Activated T-helper 17 cell treated with anti-CD3 and anti-CD28 coated beads, Interleukin-2, amount 50 U/mL, for 72 hours (primary cell): ENCODE data around the gene ZNF248. TPM values are rescaled to one million over a fixed set of nuclear protein-coding genes. Genes with fewer than 3 reads are reported as not detected.

Experiments used
- ATAC-seq: fragments of 150-1000 bp; cut with Tn5 transposase; replicated peaks from 2 replicates; pipeline ENCODE4 v1.10.0; 2021; ENCODE audit warnings: mild to moderate bottlenecking, moderate library complexity
- H3K27ac Mint-ChIP-seq: one replicate; pipeline ENCODE4 v1.8.0; 2022; ENCODE audit warnings: mixed read lengths
- H3K27me3 Mint-ChIP-seq: one replicate; pipeline ENCODE4 v1.8.0; 2022; ENCODE audit warnings: mixed read lengths
- H3K36me3 Mint-ChIP-seq: one replicate; pipeline ENCODE4 v1.8.0; 2022; ENCODE audit warnings: low read depth, mild to moderate bottlenecking, mixed read lengths
- H3K4me1 Mint-ChIP-seq: one replicate; pipeline ENCODE4 v1.8.0; 2022; ENCODE audit warnings: mixed read lengths
- H3K4me3 Mint-ChIP-seq: one replicate; pipeline ENCODE4 v1.8.0; 2022; ENCODE audit warnings: mild to moderate bottlenecking, mixed read lengths
- H3K9me3 Mint-ChIP-seq: one replicate; pipeline ENCODE4 v1.8.0; 2022; ENCODE audit warnings: mixed read lengths
- total RNA-seq, 2 donors: library from RNA; stranded (reverse); gene quantifications; one replicate each; pipeline ENCODE4 v1.2.3, GENCODE V29; 2022

The ZNF248 gene
- total RNA-seq, 2 donors from 2014 or later = 8.4 to 18.0 TPM

GRCh38 chr10:37789590-37789989 is 67.8 kb downstream of the ZNF248 start:
- no peaks in the 10 kb centered on the region for H3K4me1 Mint-ChIP-seq
- ATAC-seq = no peak
- no peak overlapping the region for H3K27ac Mint-ChIP-seq
- peaks cover 15% of the 10 kb centered on the region for H3K9me3 Mint-ChIP-seq
- H3K27me3 Mint-ChIP-seq = no peaks in the 10 kb centered on the region
- H3K4me3 Mint-ChIP-seq = no peak overlapping the region
- no peaks in the 10 kb centered on the region for H3K36me3 Mint-ChIP-seq

- no peak overlapping the region for H3K27ac Mint-ChIP-seq
- H3K36me3 Mint-ChIP-seq = no peaks in the 10 kb centered on the region
- peaks cover 14% of the 10 kb centered on the region for H3K9me3 Mint-ChIP-seq
- no peak for ATAC-seq
- H3K4me3 Mint-ChIP-seq = no peak overlapping the region
- H3K27me3 Mint-ChIP-seq = no peaks in the 10 kb centered on the region
- no peaks in the 10 kb centered on the region for H3K4me1 Mint-ChIP-seq
These were observed 72.7 kb downstream of the ZNF248 start for GRCh38 chr10:37784678-37785077.

GRCh38 chr10:37780536-37780935 is 76.9 kb downstream of the ZNF248 start:
- H3K9me3 Mint-ChIP-seq = peaks cover 17% of the 10 kb centered on the region

GRCh38 chr10:37777056-37777455 is 80.4 kb downstream of the ZNF248 start:
- Mint-ChIP-seq H3K27ac (no peak overlapping the region), H3K36me3 (no peaks in the 10 kb centered on the region), H3K27me3 (no peaks in the 10 kb centered on the region), H3K4me3 (no peak overlapping the region), H3K9me3 (peaks cover 16% of the 10 kb centered on the region), H3K4me1 (no peaks in the 10 kb centered on the region)
- no peak for ATAC-seq

More at GRCh38 chr10:37780536-37780935, 76.9 kb downstream of the ZNF248 start:
- ATAC-seq = no peak
- H3K36me3 Mint-ChIP-seq = no peaks in the 10 kb centered on the region
- H3K27ac Mint-ChIP-seq = no peak overlapping the region
- no peak overlapping the region for H3K4me3 Mint-ChIP-seq
- H3K4me1 Mint-ChIP-seq = no peaks in the 10 kb centered on the region
- H3K27me3 Mint-ChIP-seq = no peaks in the 10 kb centered on the region

- no peak overlapping the region for H3K27ac Mint-ChIP-seq
- ATAC-seq = no peak
- peaks cover 12% of the 10 kb centered on the region for H3K9me3 Mint-ChIP-seq
- no peaks in the 10 kb centered on the region for H3K36me3 Mint-ChIP-seq
- H3K4me3 Mint-ChIP-seq = no peak overlapping the region
- no peaks in the 10 kb centered on the region for H3K4me1 Mint-ChIP-seq
- H3K27me3 Mint-ChIP-seq = no peaks in the 10 kb centered on the region
These were observed 81.8 kb downstream of the ZNF248 start for GRCh38 chr10:37775612-37776011.

GRCh38 chr10:37774351-37774750 is 83.1 kb downstream of the ZNF248 start:
- ATAC-seq = no peak
- Mint-ChIP-seq H3K27me3 (no peaks in the 10 kb centered on the region), H3K27ac (no peak overlapping the region), H3K36me3 (no peaks in the 10 kb centered on the region), H3K4me1 (no peaks in the 10 kb centered on the region), H3K4me3 (no peak overlapping the region), H3K9me3 (peaks cover 12% of the 10 kb centered on the region)

GRCh38 chr10:37765216-37765615 is 92.2 kb downstream of the ZNF248 start:
- Mint-ChIP-seq H3K27me3 (no peaks in the 10 kb centered on the region), H3K36me3 (no peaks in the 10 kb centered on the region), H3K4me3 (no peak overlapping the region), H3K9me3 (peaks cover 28% of the 10 kb centered on the region), H3K27ac (no peak overlapping the region), H3K4me1 (no peaks in the 10 kb centered on the region)
- ATAC-seq = no peak

- Mint-ChIP-seq H3K27ac (no peak overlapping the region), H3K4me3 (no peak overlapping the region), H3K9me3 (peaks cover 25% of the 10 kb centered on the region), H3K4me1 (no peaks in the 10 kb centered on the region), H3K27me3 (no peaks in the 10 kb centered on the region), H3K36me3 (no peaks in the 10 kb centered on the region)
- ATAC-seq = no peak
These were observed 94.3 kb downstream of the ZNF248 start for GRCh38 chr10:37763132-37763531.

GRCh38 chr10:37762287-37762686 is 95.1 kb downstream of the ZNF248 start:
- no peaks in the 10 kb centered on the region for H3K4me1 Mint-ChIP-seq
- no peaks in the 10 kb centered on the region for H3K27me3 Mint-ChIP-seq
- no peak overlapping the region for H3K27ac Mint-ChIP-seq
- H3K4me3 Mint-ChIP-seq = no peak overlapping the region
- no peaks in the 10 kb centered on the region for H3K36me3 Mint-ChIP-seq
- no peak for ATAC-seq
- H3K9me3 Mint-ChIP-seq = peaks cover 29% of the 10 kb centered on the region

GRCh38 chr10:37760817-37761216 is 96.6 kb downstream of the ZNF248 start:
- no peaks in the 10 kb centered on the region for H3K36me3 Mint-ChIP-seq
- H3K27ac Mint-ChIP-seq = no peak overlapping the region
- peaks cover 29% of the 10 kb centered on the region for H3K9me3 Mint-ChIP-seq
- ATAC-seq = no peak
- no peak overlapping the region for H3K4me3 Mint-ChIP-seq
- H3K27me3 Mint-ChIP-seq = no peaks in the 10 kb centered on the region
- no peaks in the 10 kb centered on the region for H3K4me1 Mint-ChIP-seq

GRCh38 chr10:37758074-37758473 is 99.3 kb downstream of the ZNF248 start:
- no peak overlapping the region for H3K4me3 Mint-ChIP-seq
- H3K27ac Mint-ChIP-seq = no peak overlapping the region
- peaks cover 25% of the 10 kb centered on the region for H3K9me3 Mint-ChIP-seq
- no peaks in the 10 kb centered on the region for H3K4me1 Mint-ChIP-seq
- no peaks in the 10 kb centered on the region for H3K36me3 Mint-ChIP-seq
- no peak for ATAC-seq
- no peaks in the 10 kb centered on the region for H3K27me3 Mint-ChIP-seq

- Mint-ChIP-seq H3K4me1 (no peaks in the 10 kb centered on the region), H3K36me3 (no peaks in the 10 kb centered on the region), H3K27me3 (no peaks in the 10 kb centered on the region), H3K4me3 (no peak overlapping the region), H3K27ac (no peak overlapping the region), H3K9me3 (peaks cover 14% of the 10 kb centered on the region)
- ATAC-seq = no peak
These were observed 102.7 kb downstream of the ZNF248 start for GRCh38 chr10:37754538-37755323.

GRCh38 chr10:37752334-37752875 is 105.0 kb downstream of the ZNF248 start:
- peaks cover 8% of the 10 kb centered on the region for H3K9me3 Mint-ChIP-seq
- H3K27ac Mint-ChIP-seq = no peak overlapping the region
- H3K4me1 Mint-ChIP-seq = no peaks in the 10 kb centered on the region
- H3K27me3 Mint-ChIP-seq = no peaks in the 10 kb centered on the region
- no peaks in the 10 kb centered on the region for H3K36me3 Mint-ChIP-seq
- no peak for ATAC-seq
- H3K4me3 Mint-ChIP-seq = no peak overlapping the region

GRCh38 chr10:37748170-37748569 is 109.2 kb downstream of the ZNF248 start:
- no peaks in the 10 kb centered on the region for H3K36me3 Mint-ChIP-seq
- H3K27me3 Mint-ChIP-seq = no peaks in the 10 kb centered on the region
- H3K9me3 Mint-ChIP-seq = peaks cover 8% of the 10 kb centered on the region
- H3K4me1 Mint-ChIP-seq = no peaks in the 10 kb centered on the region
- ATAC-seq = no peak
- H3K27ac Mint-ChIP-seq = no peak overlapping the region
- no peak overlapping the region for H3K4me3 Mint-ChIP-seq

- Mint-ChIP-seq H3K4me1 (no peaks in the 10 kb centered on the region), H3K4me3 (no peak overlapping the region), H3K9me3 (peaks cover 7% of the 10 kb centered on the region), H3K27ac (no peak overlapping the region), H3K27me3 (no peaks in the 10 kb centered on the region), H3K36me3 (no peaks in the 10 kb centered on the region)
- ATAC-seq = no peak
These were observed 110.3 kb downstream of the ZNF248 start for GRCh38 chr10:37747081-37747480.
